ENCODE data around the gene KCTD11. TPM values are rescaled to one million over a fixed set of nuclear protein-coding genes. Genes with fewer than 3 reads are reported as not detected.

The KCTD11 gene
- total RNA-seq, 1 experiment from 2014 or later, result 5.3 TPM

- H3K79me1 ChIP-seq (ENCODE audit: insufficient read depth, low read depth, low read length, poor library complexity, severe bottlenecking), result no peaks in the 10 kb centered on the region
- no peak overlapping the region; a peak in 1 of 5 replicates for H3K4me3 Mint-ChIP-seq
- H2AFZ ChIP-seq (ENCODE audit: low read length), result no peak overlapping the region
- H3K9me3 Mint-ChIP-seq, result peaks cover 0 to 3% of the 10 kb centered on the region in 2 experiments; a peak in 1 of 5 replicates
- H3K27me3 ChIP-seq (ENCODE audit: insufficient read depth, low read length), result no peaks in the 10 kb centered on the region
- H3T11ph ChIP-seq (ENCODE audit: low read length), result no peak overlapping the region
- no peak overlapping the region for H3K4me2 ChIP-seq (ENCODE audit: insufficient read depth, insufficient read length, low read length)
- H2AK5ac ChIP-seq (ENCODE audit: insufficient read length, low read length), result no peak overlapping the region
- H3K18ac ChIP-seq (ENCODE audit: insufficient read length, low read depth, low read length), result no peak overlapping the region
- H4K5ac ChIP-seq (ENCODE audit: insufficient read length, low read depth, low read length), result no peak overlapping the region
- no peak overlapping the region for H2BK15ac ChIP-seq (ENCODE audit: low read depth, low read length)
- H3K36me3 Mint-ChIP-seq (ENCODE audit: insufficient read depth in 1 of 3, low read depth in 3 of 3), result peaks cover 47 to 65% (median 57%) of the 10 kb centered on the region in 3 experiments
- peaks cover 39 to 41% of the 10 kb centered on the region in 2 experiments for H3K4me1 Mint-ChIP-seq
- DNase-seq, result no peak
- peaks cover 2% of the 10 kb centered on the region; the same call in 1 of the 2 replicates for H3K4me1 ChIP-seq (ENCODE audit: insufficient read depth, low read length)
- no CpG with 5 or more reads among the region's 7 CpGs for WGBS (ENCODE audit: extremely low coverage, insufficient read length, low lambda C conversion rate)
- H3K27ac Mint-ChIP-seq, result peak overlapping the region in 2 of 3 experiments; percentile 52 to 57; a peak in 3 of 7 replicates
- peaks cover 19% of the 10 kb centered on the region for H3K23me2 ChIP-seq (ENCODE audit: insufficient read length, low read depth, low read length, poor library complexity, severe bottlenecking)
- no peak overlapping the region for H2BK12ac ChIP-seq (ENCODE audit: insufficient read length, low read depth, low read length)
- no peak overlapping the region for H3K4ac ChIP-seq (ENCODE audit: low read depth, low read length)
- H4K91ac ChIP-seq (ENCODE audit: insufficient read length, low read depth, low read length), result no peak overlapping the region
- no peak overlapping the region for H3K14ac ChIP-seq (ENCODE audit: insufficient read depth, low read length)
- H3K56ac ChIP-seq (ENCODE audit: insufficient read length, low read depth, low read length), result no peak overlapping the region
- H3K27ac ChIP-seq (ENCODE audit: insufficient read length, low read depth, low read length), result no peak overlapping the region
- H3K79me2 ChIP-seq (ENCODE audit: insufficient read depth, low read length), result peaks cover 21% of the 10 kb centered on the region
- H3K23ac ChIP-seq (ENCODE audit: insufficient read length, low read depth, low read length), result no peak overlapping the region
- TF ChIP-seq CTCF (conservative IDR thresholded peaks at IDR 0.05), result no peak
- H4K8ac ChIP-seq (replicated peaks; ENCODE audit: insufficient read length, low read depth, low read length), result no peak overlapping the region
- H3K27me3 Mint-ChIP-seq (ENCODE audit: low read depth), result no peaks in the 10 kb centered on the region; the same call in none of the 2 replicates
- no peaks in the 10 kb centered on the region for H3K9me3 ChIP-seq (ENCODE audit: control insufficient read depth, low read depth, low read length)
- H2BK20ac ChIP-seq (ENCODE audit: low read depth, low read length, poor library complexity, severe bottlenecking), result no peak overlapping the region
- no peaks in the 10 kb centered on the region for H4K20me1 ChIP-seq (ENCODE audit: control insufficient read depth, insufficient read depth, insufficient read length)
- no peak overlapping the region for H2BK120ac ChIP-seq (ENCODE audit: low read depth, low read length, poor library complexity, severe bottlenecking)
- H2BK5ac ChIP-seq (ENCODE audit: insufficient read length, low read length), result no peak overlapping the region
- no peak overlapping the region for H3K9ac ChIP-seq (ENCODE audit: extremely low read depth, insufficient read length, low read length)
Observed at GRCh38 chr17:7311110-7311705, 40.8 kb upstream of the KCTD11 start.

Data from H9 (cell line).